Measurements from ENCODE around the gene ALDH1B1.

The ALDH1B1 gene

GRCh38 chr9:38392235-38393127 is at the start of gene ALDH1B1:
Gene ALDH1B1 (plus strand): TSS chr9:38392702. CDS start chr9:38395749, 3,047 bp downstream.
- DNase-seq (ENCODE audit: extremely low spot score) = peak; percentile 95
- TF ChIP-seq CTCF (IDR thresholded peaks at IDR 0.05; ENCODE audit: control extremely low read depth, extremely low read depth, low read depth, missing control alignments) = peak; percentile 39
- ChIA-PET POLR2A (no interaction called here), CTCF (interaction anchor here (0.7 to 2.0 kb wide), 12 partner anchors 7 to 489 kb away, joined by 3 to 7 read pairs (median 4); no protein-coding TSS in a partner anchor)

DNA sequence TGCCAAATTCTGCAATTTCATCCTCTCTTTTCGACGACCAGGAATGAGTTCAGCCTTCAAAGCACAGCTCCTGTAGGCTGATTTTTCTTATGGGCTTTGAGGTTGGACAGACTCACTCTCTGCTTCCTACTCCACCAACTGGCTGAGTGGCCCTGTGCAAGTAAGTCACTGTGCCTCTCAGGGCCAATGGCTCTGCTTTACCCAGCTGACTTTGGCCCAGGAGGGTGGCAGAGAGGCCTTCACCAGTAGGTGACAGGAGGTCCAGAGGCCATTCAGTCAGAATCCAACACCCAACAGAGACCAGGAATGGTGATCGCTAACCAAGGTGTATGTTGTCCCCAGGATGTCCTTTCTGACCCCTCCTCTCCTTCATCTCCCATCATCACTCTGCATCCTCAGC is 49.5 kb upstream of the ALDH1B1 start:
- POLR2A ChIA-PET = no interaction called here
- TF ChIP-seq CTCF (IDR thresholded peaks at IDR 0.05; ENCODE audit: control extremely low read depth, extremely low read depth, low read depth, missing control alignments) = no peak
- DNase-seq (ENCODE audit: extremely low spot score) = no peak
- CTCF ChIA-PET = interaction anchor here (1.2 to 2.0 kb wide), 2 partner anchors 9 to 89 kb away, joined by 4 to 7 read pairs; no protein-coding TSS in a partner anchor

GRCh38 chr9:38343552-38343951 is 49.0 kb upstream of the ALDH1B1 start:
- no peak for TF ChIP-seq CTCF (IDR thresholded peaks at IDR 0.05; ENCODE audit: control extremely low read depth, extremely low read depth, low read depth, missing control alignments)
- CTCF ChIA-PET = interaction anchor here (1.2 to 2.0 kb wide), 2 partner anchors 9 to 88 kb away, joined by 4 to 7 read pairs; no protein-coding TSS in a partner anchor
- no peak for DNase-seq (ENCODE audit: extremely low spot score)
- POLR2A ChIA-PET = no interaction called here

DNA sequence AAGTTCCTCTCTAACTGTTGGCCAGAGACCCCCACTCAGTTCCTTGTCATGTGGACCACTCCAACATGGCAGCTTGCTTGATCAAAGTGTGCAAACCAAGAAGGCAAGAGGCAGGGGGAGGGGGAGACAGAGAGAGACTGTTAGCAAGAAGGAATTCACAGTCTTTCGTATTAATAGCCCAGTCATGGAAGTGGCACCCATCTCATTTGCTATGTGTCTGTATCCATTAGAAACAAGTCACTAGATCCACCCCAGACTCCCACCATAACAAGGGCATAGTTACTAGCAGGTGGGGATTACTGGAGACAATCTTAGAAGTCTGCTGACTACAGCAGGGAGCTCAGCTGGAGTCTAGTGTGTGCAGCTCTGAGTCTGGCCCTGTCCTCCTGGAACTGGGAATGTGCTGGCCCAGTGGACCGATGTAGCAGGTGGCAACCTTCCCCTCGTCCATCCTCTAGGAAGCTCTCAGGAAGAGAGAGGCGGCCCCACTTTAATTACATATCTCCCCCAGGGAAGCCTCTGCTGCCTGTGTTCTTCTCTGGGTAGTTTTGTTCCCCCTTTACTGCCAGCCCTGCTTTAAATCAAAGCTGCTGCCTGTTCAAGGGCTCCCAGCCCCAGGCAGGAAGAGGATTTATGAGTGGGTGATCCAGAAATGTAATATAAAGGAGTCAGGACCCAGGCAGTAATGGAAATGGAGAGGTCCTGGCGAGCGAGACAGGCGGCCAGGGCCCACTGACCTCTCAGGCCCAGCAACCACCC is 47.8 kb upstream of the ALDH1B1 start:
- ChIA-PET CTCF (interaction anchor here (1.0 to 1.1 kb wide), 3 partner anchors 13 to 18 kb away, joined by 3 to 5 read pairs (median 3); no protein-coding TSS in a partner anchor), POLR2A (no interaction called here)
- no peak for DNase-seq (ENCODE audit: extremely low spot score)
- no peak for TF ChIP-seq CTCF (IDR thresholded peaks at IDR 0.05; ENCODE audit: control extremely low read depth, extremely low read depth, low read depth, missing control alignments)

DNA sequence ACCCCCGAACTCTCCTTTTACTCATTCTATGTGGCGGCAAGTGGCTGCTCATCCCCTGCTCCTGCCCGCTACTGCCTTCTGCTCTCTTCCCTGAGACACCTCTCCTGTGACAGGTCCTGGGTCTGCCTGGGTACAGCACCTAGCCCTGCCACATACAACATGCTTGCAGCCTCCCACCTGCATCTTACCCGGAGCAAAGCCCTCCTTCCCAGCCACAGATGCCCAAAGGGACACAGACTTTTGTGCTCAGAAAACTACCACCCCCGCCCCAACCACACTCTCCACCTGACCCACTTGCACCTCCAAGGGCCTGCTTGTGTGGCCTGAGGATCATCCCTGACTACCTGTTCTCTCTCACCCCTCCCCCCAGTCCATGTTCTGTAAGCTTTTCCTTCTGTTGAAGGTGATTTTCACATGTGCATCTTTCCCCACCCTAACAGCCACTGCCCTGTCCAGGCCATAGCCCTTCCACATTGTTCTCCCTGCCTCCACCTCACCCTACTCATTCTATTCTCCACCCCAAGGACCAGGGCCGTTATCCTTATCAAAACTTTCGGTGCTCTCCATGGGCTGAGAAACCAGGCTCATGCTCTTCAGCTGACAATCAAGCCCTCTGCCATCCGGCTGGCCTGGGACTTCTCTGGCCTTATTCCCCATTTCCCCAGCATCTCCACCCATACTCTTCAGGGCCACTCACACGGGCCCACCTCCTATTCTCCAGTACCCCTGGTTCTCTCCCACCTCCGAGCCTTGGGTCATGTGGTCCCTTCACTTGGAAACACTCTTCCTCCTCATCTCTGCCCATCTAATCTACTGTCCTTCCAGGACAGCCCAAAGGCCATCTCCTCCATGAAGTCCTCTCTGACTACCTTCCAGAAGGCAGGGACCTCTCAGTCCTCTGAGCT is 46.4 kb upstream of the ALDH1B1 start:
- DNase-seq (ENCODE audit: extremely low spot score) = no peak
- ChIA-PET POLR2A (no interaction called here), CTCF (interaction anchor here (1.0 to 1.1 kb wide), 3 partner anchors 12 to 19 kb away, joined by 3 to 5 read pairs (median 3); no protein-coding TSS in a partner anchor)
- TF ChIP-seq CTCF (IDR thresholded peaks at IDR 0.05; ENCODE audit: control extremely low read depth, extremely low read depth, low read depth, missing control alignments) = no peak
